DMS79 treated with DMSO at 0.1 percent for 48 hours (cell line): ENCODE measurements around the gene LTC4S.
A peak's percentile ranks its signal among the peaks of the same experiment; 100 is the strongest.

Source experiments
- DNase-seq: peaks from one replicate; lab custom pipeline; 2025; lab: John Stamatoyannopoulos, UW

Gene LTC4S

DNA sequence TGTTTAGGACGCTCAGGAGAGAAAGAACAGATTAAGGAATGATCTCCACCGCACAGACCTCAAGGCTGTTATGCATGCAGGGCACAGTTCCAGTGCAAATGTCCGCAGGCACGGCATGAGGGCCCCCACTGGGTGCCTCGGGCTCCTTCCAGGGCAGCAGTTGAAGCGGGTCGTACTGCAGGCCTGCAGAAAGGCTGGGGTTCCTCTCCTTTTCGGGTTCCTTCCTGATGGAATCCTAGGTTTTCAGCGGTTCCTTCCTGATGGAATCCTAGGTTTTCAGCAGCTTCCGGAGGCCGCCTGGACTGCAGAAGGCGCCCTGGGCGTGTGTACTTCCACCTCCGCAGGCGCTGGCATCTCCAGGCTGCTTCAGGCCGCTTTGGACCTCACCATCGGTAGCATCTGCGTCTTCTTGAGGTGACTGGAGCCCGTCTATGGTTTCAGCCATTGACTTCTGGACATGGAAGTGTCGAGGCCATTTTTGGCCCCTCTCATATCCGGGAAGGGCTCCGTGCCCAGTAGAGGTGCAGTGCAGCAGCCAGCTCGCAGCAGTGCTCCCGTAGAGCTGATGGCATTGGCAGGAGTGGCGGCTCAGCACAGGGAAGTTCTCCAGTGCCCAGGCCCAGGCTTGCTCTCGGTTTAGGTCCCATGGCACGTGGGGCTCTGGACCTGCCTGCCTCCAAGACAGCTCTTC is 18.5 kb downstream of the LTC4S start:
- no peak for DNase-seq

DNA sequence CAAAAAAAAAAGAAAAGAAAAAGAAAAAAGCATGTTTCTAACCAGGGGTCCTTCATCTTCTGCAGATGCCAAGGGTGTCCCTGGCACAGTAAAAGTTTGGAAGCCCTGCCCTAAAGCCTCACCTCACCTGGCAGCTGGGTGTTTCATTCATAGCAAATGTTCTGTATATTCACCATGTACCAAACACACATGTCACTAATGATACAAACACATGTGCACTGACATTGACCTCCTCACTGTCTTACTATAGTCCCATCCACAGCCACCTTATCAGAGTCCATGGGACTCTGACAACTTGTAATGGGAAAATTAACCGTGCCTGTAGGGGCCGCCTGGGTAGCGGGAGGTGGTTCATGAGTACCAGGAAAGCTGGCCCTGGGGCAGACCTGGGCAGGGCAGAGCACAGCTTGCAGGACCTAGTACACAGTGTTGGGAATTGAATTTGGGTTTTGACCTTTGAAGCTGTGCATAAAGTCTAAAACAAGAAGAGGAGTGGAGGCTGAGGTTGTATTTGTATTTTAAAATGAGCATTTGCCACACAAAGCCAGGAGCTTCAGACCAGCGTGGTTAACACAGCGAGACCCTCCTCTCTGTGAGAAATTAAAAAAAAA is 19.3 kb downstream of the LTC4S start:
- no peak for DNase-seq

DNA sequence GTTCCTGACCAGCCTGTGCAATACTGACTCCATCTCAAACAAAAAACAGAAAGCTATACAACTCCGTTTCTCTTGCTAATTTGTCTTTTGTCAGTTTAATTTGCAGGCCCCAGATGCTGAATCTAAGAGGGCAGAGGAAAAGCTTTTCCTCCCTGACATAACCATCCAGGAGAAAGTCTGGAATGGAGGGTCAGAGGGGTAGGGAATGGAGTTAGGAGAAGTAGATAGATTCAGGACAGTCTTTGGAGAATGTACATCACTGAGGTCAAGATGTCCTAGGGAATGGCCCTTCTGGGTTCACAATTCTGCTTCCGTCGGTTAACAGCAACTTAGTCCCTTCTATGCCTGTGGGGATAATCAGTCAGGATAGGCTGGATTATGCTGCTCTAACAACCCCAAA is 20.3 kb downstream of the LTC4S start:
- DNase-seq: no peak

DNA sequence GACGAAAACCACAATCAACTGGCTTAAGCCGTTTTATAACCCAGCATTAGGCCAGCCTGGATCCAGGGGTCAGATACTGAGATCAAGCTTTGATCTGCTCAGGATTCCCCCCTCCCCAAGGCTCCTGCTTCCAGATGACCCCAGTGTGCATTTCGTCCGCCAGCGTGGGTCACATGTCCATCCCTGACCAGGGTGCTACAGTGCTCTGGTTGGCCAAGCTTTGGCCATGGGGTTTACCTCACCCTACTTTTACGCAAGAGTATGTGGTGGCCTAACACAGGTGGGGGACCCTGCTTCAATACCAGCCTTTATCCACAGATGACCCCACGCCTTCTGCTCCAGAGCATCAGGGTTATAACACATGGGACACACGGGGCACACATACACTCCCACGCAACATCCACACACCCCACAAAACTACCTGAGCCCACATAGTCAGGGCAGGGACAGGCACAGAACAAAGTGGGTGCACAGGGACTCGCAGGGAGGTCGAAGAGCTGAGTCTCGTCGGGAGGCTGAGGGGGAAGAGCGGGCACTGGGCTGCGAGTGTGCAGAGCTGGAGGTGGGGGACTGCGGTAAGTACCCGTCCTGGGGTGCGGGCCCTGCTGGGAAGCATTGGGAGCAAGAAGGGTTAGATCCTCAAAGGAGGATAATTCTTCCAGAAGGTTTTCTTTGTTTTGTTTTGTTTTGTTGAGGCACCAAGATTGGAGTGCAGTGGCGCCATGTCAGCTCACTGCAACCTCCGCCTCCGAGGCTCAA is 21.9 kb downstream of the LTC4S start:
- no peak for DNase-seq

DNA sequence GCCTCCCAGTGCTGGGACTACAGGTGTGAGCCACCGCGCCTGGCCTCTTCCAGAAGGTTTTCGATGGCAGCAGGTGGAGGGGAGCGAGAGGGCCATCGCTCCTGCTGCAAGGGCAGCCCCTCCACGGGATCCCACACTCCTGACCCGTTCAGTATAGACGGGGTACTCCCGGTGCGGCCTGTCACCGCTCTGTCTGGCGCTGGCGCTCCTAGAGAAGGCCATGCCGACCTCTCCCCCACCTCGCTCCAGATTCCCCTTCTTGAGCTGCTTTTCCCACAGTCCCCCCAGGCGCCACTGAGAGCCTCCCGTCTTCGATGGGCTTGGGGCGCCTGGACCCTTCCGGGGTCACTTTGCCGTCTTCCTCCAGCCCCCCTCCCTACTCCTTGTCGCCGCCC is 22.6 kb downstream of the LTC4S start:
- no peak for DNase-seq

DNA sequence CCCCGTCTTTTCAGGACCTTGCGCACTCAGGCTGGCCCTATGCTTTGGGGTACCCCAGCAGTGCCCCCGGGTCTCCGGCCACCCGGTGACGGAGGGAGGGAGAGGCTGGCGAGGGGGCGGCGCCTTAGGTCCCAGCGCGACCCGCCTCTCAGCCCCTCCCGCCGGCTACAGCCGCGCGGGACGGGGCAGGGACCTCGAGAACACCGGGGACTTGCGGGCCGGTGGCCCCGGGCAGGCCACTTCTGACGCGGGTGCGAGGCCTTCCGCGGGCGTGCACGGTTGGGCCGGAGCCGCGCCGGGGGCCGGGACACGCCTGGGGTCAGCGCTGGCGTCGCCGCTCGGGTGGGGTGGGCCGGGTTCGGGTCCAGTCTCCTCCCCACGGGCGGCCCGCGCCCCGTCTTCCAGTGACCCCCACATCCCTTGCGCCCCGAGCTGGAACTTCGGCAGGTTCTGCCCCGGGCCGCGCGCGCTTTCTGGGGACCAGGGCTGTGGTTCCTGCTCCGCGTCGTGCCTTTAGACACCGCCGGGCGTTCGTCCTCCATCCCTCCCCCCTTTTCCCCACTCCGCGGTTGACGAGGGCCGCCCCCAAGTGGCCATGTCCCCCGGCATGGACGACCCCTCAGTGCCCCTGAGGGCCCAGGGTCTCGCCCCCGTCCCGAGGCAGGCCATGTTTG is 23.1 kb downstream of the LTC4S start:
- DNase-seq: no peak

DNA sequence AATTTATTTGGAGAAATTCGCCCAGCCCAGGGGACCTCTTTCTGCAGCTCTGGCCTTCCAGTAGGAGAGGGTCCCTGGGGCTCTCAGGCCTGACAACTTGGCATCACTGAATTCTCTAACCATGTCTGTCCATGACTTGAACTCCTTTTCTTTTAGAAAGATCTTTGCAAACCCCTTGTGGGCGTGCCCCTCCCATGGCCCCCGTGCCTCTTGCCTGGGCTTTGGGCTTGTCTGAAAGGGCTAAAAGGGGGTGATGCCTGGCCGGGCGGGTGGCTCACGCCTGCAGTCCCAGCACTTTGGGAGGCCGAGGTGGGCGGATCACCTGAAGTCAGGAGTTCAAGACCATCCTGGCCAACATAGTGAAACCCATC is 23.7 kb downstream of the LTC4S start:
- DNase-seq: no peak

DNA sequence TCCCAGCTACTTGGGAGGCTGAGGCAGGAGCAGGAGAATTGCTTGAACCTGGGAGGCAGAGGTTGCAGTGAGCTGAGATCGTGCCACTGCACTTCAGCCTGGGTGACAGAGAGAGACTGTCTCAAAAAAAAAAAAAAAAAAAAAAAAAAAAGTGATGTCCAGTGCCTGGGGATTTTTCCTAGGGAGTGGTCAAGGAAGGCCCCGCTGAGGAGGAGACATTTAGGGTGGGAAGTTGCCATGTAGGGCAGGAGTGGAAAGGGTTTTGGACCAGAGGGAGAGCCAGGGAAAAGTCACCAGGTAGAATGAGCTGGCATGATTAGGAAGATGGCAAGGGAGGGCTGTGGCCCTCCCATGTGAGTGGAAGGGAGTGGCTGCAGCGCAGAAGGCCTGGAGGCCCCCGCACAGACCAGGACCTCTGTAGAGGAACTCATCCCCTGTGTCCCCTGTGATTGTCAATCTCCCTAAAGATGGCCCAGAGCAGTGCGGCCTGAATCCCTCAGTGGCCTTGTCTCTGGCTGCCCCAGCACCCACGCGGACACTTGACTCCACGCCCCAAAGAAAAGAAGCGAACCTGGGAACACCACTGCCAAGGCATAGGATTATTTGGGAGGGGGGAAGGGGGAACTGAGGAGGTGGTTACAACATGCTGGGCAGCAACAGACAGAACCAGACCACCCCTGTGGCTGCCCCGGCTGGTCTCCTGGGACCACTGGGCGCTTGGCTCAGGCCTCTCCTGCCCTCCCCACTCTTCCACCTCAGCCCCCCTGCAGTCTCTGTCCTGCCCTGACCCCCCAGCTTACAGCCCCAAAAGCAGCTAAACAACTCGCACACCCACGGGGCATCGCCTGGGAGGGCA is 24.3 kb downstream of the LTC4S start:
- no peak for DNase-seq

DNA sequence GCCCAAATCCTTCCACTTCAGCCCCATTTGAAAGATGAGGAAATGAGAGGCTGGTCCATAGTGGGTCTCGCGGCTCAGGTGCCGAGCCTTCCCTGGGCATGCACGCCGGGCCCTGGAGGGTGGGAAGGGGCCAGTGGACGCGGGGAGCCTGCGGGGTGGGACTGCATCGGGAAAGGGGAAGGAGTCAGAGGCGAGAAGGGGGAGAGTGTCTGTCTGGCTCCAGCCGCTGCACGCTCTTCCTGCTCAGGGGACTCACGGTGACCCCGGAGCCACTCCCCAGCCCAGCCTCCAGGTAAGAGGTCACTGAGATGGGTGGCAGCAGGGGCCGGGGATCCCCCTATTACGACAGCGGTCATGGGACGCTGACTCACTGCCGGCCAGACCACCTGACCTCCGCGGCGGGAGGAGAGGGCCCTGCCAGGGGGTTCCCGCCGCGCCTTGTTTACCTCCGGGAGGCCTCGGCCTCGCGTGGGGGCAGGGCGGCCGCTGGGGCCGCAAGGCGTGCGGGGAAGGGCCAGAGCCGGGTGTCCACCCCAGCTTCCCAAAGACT is 25.0 kb downstream of the LTC4S start:
- DNase-seq: peak; percentile 58

DNA sequence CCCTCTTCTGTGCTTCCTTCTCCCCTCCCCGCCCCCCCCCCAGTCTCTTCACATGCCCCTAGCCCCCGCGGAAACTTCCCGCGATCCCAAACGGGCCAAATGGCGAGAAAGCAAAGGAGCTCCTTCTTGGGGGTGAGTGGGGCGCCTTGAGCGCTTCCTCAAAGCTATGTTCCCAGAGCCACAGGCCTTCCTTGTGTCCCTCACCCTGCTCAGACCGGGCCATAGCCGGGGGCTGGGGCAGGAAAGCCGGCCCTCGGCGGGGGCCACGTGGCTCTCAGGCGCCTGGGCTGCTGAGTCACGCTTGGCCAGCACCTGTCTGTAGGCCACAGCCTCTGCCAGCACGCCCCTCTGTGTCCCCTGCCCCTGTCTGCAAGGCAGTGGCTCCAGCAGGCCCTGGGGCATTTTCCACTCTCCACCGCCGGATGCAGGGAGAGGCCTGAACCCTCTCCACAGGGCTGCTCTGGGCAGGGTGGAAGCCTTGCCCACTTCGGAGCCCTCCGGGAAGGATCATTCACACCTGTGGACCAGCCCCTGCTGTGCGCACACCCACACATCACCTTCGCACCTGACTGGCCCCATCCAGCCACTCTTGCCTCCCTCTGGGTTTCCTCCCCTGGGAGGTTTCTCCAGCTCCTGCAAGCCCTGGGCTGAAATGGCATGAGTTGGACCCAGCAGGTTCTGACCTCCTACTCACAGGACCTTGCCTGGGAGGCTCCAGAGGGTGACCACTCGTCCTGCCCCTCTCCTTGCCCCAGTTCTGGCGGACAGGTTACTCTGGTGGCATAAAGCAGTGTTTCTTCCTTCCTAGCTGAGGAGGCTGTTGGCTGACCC is 25.7 kb downstream of the LTC4S start:
- peak; percentile 65 for DNase-seq

DNA sequence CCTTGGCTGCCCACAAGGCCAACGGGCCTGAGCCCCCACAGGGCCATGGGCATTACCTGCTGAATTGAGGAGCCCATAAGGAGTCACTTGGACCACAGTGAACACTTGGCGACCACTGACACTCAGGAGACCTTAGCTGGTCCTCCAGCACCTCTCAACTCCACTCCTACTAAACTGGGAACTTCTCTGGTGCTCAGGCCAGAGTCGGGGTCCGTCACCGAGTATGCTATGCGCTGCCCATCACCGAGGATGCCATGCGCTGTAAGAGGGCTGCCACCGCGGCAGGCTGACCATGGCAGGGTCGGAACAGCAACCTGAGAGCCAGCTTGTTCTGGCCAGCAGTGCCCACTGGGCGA is 26.3 kb downstream of the LTC4S start:
- peak; percentile 33 for DNase-seq

DNA sequence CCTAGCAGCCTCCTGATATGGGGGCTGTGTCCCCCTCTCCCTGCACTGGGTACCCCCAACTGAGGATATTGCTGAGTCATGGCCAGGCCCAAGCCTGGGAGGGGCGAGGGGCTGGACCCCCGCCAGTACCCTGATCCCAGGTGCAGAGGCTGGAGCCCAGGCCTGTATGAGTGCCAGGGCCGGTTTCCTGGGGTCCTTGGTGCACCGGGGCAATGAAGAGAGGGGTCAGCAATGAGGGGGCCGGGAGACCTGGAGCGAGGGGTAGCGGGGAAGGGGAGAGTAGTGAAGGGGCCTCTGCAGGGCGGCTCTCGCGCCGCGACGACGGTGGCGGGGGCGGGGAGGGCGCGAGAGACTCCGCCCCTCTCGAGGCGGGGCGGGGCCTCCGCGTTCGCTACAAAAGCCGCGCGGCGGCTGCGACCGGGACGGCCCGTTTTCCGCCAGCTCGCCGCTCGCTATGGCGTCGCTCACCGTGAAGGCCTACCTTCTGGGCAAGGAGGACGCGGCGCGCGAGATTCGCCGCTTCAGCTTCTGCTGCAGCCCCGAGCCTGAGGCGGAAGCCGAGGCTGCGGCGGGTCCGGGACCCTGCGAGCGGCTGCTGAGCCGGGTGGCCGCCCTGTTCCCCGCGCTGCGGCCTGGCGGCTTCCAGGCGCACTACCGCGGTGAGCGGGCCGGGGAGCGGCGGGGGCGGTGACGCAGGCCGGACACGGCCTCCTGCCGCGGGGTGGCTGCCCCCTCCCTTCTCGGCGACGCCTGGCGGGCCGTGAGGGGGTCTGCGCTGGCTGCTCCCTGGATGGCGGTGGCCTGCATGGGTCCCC is 26.9 kb downstream of the LTC4S start, which contains the start of gene SQSTM1:
TSS of gene SQSTM1 (plus strand) at position 423 of the 815 bp plus-strand sequence. CDS start at position 455, 32 bp downstream.
- DNase-seq: peak; percentile 56

DNA sequence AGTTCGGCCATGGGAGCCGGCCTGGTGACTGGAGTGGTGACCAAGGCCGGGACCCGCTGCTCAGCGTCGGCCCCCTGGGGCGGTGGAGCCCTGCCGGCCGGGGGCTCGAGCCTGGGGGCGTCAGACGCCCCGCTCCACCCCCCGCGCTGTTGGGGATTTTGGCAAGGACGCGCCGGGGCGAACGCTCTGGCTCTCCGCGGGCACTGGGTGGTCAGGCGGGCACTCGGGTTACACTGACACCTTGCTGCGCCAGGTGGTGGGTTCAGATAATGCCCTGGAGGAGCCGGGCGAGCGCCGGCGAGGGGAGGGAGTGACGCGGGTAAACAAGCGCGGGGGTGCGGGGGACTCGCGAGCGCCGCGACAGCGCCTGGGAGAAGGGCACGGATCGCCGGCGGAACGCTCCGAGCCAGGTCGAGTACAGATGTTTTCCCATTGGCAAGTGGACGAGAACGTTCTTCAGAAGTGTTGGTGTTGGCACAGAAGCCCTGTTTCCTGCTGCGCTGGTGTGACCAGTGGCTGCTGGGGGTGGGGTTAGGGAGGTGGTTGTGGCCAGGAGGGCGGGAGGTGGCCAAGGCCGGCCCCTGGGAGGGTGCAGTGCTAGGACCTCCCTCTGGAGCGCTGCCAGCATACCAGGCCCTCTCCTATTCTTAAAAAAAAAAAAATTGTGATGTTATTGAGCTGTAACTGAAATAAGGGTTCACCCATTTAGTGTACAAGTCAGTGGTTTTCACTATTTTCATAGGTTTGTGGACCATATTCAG is 27.7 kb downstream of the LTC4S start:
- DNase-seq: peak; percentile 92

DNA sequence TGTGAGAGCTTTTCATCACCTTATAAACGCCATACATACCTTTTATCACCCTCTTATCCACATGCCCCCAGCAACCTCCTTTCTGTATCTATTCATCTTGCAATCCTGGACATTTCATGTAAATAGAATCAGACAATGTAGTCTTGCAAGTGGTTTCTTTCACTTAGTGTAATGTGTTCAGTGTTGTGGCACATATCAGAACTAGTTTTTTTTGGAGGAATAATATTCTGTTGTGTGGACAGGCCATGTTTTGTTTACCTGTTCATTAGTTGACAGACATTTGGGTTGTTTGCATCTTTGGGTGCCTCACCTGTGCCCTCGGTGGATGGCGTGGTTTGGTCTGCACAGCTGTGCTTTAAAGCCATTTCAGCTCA is 28.3 kb downstream of the LTC4S start:
- DNase-seq: no peak

DNA sequence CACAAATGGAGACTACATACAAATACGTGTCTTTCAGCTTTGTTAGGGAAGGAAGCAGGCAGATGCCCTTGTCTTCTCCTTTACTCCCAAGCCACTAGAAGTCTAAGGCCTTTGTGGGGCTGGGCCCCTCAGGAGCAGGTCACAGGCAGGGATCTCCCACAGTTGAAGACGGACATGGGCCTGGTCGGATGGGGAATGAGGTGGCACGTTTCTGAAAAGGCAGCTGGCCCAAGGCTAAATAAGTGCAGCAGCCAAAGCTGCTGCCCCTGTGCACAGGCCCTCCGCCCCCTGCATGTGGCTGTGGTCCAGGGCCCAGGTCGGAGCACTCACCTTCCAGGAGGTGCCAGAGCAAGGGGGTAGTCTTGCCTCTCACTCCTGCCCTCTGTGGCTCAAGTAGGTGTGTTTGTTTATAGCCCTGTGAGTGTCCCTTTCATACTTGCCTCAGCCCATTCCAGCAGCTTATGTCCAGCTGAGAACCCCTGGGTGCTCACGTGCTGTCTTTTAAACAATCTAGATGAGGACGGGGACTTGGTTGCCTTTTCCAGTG is 28.7 kb downstream of the LTC4S start:
- DNase-seq: no peak

DNA sequence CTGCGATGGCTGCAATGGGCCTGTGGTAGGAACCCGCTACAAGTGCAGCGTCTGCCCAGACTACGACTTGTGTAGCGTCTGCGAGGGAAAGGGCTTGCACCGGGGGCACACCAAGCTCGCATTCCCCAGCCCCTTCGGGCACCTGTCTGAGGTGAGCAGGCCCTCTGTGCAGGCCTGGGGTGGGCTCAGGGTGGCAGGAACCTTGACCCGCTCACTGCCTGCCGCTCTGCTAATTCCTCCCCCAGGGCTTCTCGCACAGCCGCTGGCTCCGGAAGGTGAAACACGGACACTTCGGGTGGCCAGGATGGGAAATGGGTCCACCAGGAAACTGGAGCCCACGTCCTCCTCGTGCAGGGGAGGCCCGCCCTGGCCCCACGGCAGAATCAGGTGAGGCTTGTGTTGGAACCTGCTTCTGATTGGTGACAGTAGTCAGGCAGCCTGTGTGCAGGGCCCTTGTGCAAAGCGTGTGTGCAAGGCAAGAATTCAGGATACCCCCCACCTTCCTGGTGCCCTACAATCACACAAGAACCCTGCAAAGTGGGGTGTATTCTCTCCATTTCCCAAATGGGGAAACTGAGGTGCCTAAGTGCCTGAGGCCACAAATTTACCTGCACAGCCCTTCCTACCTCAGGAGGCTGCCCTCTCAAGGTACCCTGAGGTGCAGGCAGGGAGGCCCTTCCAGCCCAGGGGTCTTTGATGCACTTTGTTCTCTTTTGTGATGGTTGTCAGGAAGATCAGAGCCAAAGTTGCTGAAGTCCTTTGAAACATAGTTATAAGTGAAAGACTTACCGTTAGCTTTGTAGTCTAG is 30.4 kb downstream of the LTC4S start:
- DNase-seq: no peak

DNA sequence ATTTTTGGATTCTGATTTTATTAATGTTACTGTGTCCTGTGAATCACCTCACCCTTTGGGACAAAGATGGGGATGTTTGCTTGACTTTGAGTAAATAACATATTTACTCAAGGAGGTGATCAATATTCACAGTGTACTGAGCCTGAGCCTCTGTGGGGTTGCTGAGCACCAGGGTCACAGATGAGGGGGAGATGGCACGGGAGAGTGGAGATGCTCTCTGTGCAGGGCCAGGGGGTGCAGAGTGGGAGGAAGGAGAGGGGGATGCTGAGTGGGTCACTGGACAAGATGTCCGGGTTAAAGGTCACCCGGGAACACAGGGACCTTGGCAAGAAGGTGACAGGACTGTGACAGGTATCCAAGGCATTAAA is 30.9 kb downstream of the LTC4S start:
- DNase-seq: no peak

DNA sequence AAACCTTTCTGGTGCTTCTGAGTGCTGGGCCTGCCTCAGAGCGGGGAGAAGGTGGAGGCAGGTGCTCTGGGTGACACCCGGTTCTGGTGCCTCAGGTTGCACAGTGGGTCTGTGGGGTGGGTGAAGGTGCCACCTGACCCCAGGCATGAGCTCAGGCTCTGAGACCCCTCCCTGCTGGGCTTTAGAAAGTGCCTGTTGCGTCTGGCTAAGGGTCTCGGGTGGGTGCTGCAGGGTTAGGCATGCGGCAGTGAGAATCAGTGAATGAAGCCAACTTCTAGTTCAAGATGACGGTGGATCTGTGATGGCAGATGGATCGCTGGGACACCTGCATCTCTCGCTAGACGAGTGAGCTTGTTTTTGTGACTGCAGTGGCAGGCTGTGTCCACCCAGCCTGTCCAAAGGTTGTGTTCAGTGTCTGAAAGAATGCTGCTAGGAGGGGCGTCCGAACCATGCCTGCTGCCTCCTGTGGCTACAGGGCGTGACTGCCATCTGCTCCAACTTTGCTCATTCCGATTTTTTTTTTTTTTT is 31.9 kb downstream of the LTC4S start:
- DNase-seq: no peak
